Tibial nerve (tissue), 4 donors: ENCODE results near the gene LCP1. TPM values are rescaled to one million over a fixed set of nuclear protein-coding genes. Genes with fewer than 3 reads are reported as not detected.
A peak's percentile ranks its signal among the peaks of the same experiment; 100 is the strongest.

Experiments used
- DNase-seq, 2 donors: peaks; one replicate each; pipeline ENCODE4 v3.0.0-alpha.2; 2019; ENCODE audit warnings: low spot score in 2 of 2
- H3K27ac ChIP-seq, 4 donors: fragments of 200-600 bp; sonication (generic) in 3 of 4; one replicate each; pipeline ENCODE4 v1.5.1; 2017 to 2019; ENCODE audit warnings: mild to moderate bottlenecking in 1 of 4
- H3K27me3 ChIP-seq, 2 donors: fragments of 200-600 bp; sonication (generic) in 1 of 2; one replicate each; pipeline versions ENCODE4 v1.5.1 to v1.6.0; 2017 to 2019
- H3K36me3 ChIP-seq, 3 donors: fragments of 200-600 bp; sonication (generic); one replicate each; pipeline ENCODE4 v1.5.1; 2018 to 2019
- H3K4me1 ChIP-seq, 4 donors: fragments of 200-600 bp; sonication (generic) in 3 of 4; one replicate each; pipeline ENCODE4 v1.5.1; 2017 to 2019
- H3K4me3 ChIP-seq, 4 donors: fragments of 200-600 bp; sonication (generic) in 3 of 4; one replicate each; pipeline ENCODE4 v1.5.1; 2017 to 2019; ENCODE audit warnings: mild to moderate bottlenecking in 1 of 4, moderate library complexity in 1 of 4
- H3K9me3 ChIP-seq, 4 donors: fragments of 200-600 bp; sonication (generic) in 3 of 4; one replicate each; pipeline ENCODE4 v1.5.1; 2017 to 2019
- EP300 ChIP-seq, 2 donors: sonication (generic); formaldehyde crosslinking; IDR thresholded peaks; one replicate each; pipeline ENCODE4 v1.6.1; 2017; ENCODE audit warnings: antibody characterized with exemption in 2 of 2, mild to moderate bottlenecking in 1 of 2
- POLR2A ChIP-seq, 2 donors: fragments of 450-650 bp; IDR thresholded peaks; one replicate each; pipeline ENCODE4 v1.6.1; 2017; ENCODE audit warnings: antibody characterized with exemption in 2 of 2, mild to moderate bottlenecking in 2 of 2, moderate library complexity in 2 of 2
- WGBS, 2 donors: methylation state at CpG; one replicate each; pipeline ENCODE4 v1.1.5; 2018; 5-methylcytosine and 5-hydroxymethylcytosine counted together
- total RNA-seq, 4 donors: library from RNA; depleted of rRNA; stranded (reverse); fragments of >200 nt; gene quantifications; one replicate each; pipeline ENCODE4 v1.1.0, GENCODE V29; 2016
- TF ChIP-seq, protein P1 (sequence below), 5 experiments: fragments of 200-600 bp in 3 of 5; fragments of 450-650 bp in 2 of 5; sonication (generic) in 3 of 5; IDR thresholded peaks; one replicate each; pipeline ENCODE4 v1.5.1; 2016 to 2019; ENCODE audit warnings: antibody characterized with exemption in 5 of 5, mild to moderate bottlenecking in 3 of 5, moderate library complexity in 2 of 5

LCP1 gene
- total RNA-seq, 4 donors from 2014 or later: 18.1 to 62.7 (median 22.4) TPM

DNA sequence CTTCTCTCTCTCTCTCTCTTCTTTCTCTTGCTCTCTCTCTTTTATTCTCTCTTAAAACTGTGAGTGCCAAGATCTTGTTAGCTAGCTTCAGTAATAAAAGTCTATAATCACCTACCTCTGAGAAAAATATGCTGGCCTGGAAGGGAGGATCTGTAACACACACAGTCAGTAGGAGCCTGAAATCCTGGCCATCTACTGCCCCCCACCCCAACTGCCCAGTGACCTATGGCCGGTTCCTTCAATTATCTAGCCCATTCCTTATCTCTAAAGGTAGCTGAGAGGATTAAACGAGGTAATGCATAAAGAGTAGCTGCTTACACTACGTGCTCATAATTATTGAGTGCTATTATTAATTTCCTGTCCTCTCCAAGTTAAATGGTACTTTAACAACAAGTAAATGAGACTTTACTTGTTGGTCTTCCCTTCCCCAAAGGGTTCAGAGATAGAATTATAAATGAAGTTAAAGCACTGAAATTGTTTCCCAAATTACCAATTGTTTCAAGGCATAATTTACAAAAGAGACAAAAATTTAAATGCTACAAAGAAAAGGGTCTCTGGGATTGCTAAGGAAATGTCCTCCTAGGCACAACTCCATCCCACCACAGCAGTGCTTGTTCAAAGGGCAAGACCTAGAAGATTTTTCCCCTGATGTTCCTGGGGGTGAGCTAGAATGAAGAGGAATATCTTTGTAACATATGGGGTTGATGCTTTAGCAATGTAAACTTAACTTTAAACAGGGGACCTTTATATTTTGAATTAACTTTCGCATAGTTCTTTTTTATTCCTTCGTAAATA, 1.8 kb downstream of the LCP1 start:
- no peaks in the 10 kb centered on the region for H3K9me3 ChIP-seq
- H3K36me3 ChIP-seq: no peaks in the 10 kb centered on the region
- peak overlapping the region in 2 of 4 donors; percentile 39 to 49 for H3K4me3 ChIP-seq
- H3K4me1 ChIP-seq: peaks cover 0 to 9% (median 0%) of the 10 kb centered on the region in 4 donors
- H3K27ac ChIP-seq: peak overlapping the region in 3 of 4 donors; percentile 4 to 50 (median 21)
- no peak for DNase-seq
- 65 to 66% methylated on average over 5 of the region's 5 CpGs for WGBS, 2 donors
- no peak for TF ChIP-seq EP300 (IDR thresholded peaks at IDR 0.05)
- H3K27me3 ChIP-seq: no peaks in the 10 kb centered on the region

DNA sequence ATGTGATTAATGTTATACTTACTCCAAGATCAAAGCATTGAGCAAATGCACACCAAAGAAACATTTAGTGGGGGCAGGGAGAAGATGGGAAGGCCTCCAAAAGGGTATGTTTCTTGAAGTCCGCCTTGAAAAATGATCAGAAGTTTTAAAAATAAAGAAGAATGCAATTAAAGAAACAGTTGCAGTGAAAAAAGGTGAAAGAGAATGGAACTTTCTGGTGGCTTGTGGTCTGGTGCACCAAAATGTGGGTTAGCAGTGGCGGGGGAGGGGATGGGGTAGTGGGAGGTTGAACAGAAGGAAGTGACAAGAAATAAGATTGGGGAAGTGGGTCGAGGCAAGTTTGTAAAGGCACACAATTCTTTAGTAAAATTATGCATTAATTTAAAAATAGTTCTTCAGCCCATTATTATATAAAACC, 2.5 kb downstream of the LCP1 start:
- peak in 1 of 2 donors; percentile 48 for DNase-seq
- H3K4me1 ChIP-seq: peaks cover 0 to 12% (median 0%) of the 10 kb centered on the region in 4 donors
- H3K27me3 ChIP-seq: no peaks in the 10 kb centered on the region
- 55 to 60% methylated on average over 3 of the region's 3 CpGs for WGBS, 2 donors
- H3K4me3 ChIP-seq: peak overlapping the region in 1 of 4 donors; percentile 39
- no peaks in the 10 kb centered on the region for H3K9me3 ChIP-seq
- H3K36me3 ChIP-seq: no peaks in the 10 kb centered on the region
- TF ChIP-seq, protein P1, sequence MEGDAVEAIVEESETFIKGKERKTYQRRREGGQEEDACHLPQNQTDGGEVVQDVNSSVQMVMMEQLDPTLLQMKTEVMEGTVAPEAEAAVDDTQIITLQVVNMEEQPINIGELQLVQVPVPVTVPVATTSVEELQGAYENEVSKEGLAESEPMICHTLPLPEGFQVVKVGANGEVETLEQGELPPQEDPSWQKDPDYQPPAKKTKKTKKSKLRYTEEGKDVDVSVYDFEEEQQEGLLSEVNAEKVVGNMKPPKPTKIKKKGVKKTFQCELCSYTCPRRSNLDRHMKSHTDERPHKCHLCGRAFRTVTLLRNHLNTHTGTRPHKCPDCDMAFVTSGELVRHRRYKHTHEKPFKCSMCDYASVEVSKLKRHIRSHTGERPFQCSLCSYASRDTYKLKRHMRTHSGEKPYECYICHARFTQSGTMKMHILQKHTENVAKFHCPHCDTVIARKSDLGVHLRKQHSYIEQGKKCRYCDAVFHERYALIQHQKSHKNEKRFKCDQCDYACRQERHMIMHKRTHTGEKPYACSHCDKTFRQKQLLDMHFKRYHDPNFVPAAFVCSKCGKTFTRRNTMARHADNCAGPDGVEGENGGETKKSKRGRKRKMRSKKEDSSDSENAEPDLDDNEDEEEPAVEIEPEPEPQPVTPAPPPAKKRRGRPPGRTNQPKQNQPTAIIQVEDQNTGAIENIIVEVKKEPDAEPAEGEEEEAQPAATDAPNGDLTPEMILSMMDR (IDR thresholded peaks at IDR 0.05): no peak
- TF ChIP-seq EP300 (IDR thresholded peaks at IDR 0.05): peak in 1 of 2 donors; percentile 26
- H3K27ac ChIP-seq: peak overlapping the region in 1 of 4 donors; percentile 7

DNA sequence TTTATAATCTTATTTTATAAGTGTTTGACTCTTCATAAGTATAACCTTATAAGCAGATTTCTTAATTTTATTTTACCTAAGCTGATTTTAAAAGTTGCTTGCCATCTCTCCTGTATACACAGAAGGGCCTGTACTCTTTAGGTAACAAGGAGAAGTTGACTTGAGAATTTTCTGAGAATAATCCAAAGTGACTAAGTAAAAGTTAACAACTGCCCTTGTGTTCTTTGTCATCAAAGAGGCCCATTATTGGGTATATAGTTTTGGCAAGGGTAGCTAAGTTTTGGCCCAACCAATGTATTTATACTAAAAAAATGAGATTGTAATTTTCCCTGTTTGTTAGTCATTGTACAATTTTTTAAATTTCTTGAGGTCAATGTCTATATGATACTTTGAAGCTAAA, 3.2 kb downstream of the LCP1 start:
- Histone ChIP-seq H3K4me3 (no peak overlapping the region), H3K27me3 (no peaks in the 10 kb centered on the region), H3K27ac (peak overlapping the region in 1 of 4 donors; percentile 52), H3K36me3 (no peaks in the 10 kb centered on the region), H3K4me1 (peaks cover 0 to 14% (median 0%) of the 10 kb centered on the region in 4 donors), H3K9me3 (no peaks in the 10 kb centered on the region)
- TF ChIP-seq POLR2A (IDR thresholded peaks at IDR 0.05): no peak
- TF ChIP-seq EP300 (IDR thresholded peaks at IDR 0.05): no peak
- TF ChIP-seq, protein P1 (IDR thresholded peaks at IDR 0.05): no peak
- no peak for DNase-seq

DNA sequence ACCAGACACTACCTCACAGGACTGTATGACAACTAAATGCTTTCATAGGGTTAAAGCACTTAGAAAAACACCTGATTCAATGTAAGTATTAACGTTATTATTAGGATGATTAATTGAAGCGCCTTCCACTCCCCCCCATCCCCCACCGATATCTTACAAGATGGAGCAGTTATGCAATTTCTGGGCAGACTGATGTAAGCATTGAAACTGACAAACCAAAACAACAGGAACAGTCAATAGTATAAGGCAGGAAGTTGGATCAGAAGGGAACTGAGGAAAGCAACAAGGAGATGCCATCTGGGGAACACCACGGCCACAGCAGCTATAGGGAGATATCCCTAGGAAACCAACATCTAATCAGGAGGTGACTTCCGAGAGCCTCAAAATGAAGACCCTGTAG, 3.8 kb downstream of the LCP1 start:
- H3K27me3 ChIP-seq: no peaks in the 10 kb centered on the region
- H3K4me1 ChIP-seq: peaks cover 0 to 21% (median 0%) of the 10 kb centered on the region in 4 donors
- H3K9me3 ChIP-seq: no peaks in the 10 kb centered on the region
- DNase-seq: peak in 1 of 2 donors; percentile 53
- H3K36me3 ChIP-seq: no peaks in the 10 kb centered on the region
- WGBS, 2 donors: 77 to 85% methylated on average over 5 of the region's 5 CpGs
- TF ChIP-seq, protein P1 (IDR thresholded peaks at IDR 0.05): no peak
- TF ChIP-seq POLR2A (IDR thresholded peaks at IDR 0.05): no peak
- peak in 1 of 2 donors; percentile 72 for TF ChIP-seq EP300 (IDR thresholded peaks at IDR 0.05)
- H3K4me3 ChIP-seq: no peak overlapping the region
- peak overlapping the region in 2 of 4 donors; percentile 52 to 54 for H3K27ac ChIP-seq

DNA sequence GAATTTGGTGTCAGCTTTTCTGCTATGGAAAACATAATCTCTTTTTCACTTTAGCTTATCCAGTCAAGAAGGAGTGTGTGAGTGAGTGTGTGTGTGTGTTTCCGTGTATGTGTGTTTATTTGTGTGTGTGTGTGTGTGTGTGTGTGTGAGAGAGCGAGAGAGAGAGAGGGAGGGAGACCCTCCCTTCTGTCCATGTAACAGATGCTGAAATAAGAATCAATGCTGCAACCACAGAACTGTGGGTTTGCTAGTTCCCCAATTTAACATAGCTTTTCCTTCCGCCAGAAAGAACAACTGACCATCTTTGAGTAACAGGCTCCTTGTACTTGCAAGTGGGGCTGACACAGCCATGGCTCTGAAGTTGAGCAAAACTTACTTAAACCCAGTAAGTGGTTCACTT, 5.2 kb downstream of the LCP1 start:
- peak overlapping the region in 2 of 4 donors; percentile 10 to 14 for H3K4me3 ChIP-seq
- H3K27ac ChIP-seq: peak overlapping the region in 2 of 4 donors; percentile 52 to 54
- peak in 1 of 2 donors; percentile 30 for DNase-seq
- TF ChIP-seq, protein P1 (IDR thresholded peaks at IDR 0.05): no peak
- peak in 1 of 2 donors; percentile 74 for TF ChIP-seq EP300 (IDR thresholded peaks at IDR 0.05)
- H3K27me3 ChIP-seq: no peaks in the 10 kb centered on the region
- no peaks in the 10 kb centered on the region for H3K9me3 ChIP-seq
- WGBS, 2 donors: 51 to 66% methylated on average over 3 of the region's 3 CpGs
- no peaks in the 10 kb centered on the region for H3K36me3 ChIP-seq
- H3K4me1 ChIP-seq: peaks cover 0 to 29% (median 4%) of the 10 kb centered on the region in 4 donors
